Hematopoietic multipotent progenitor cell treated with erythropoietin and hydrocortisone succinate and interleukin-3 and kit ligand, for 15 days (in vitro differentiated cells): ENCODE results near the gene HK2.
A peak's percentile ranks its signal among the peaks of the same experiment; 100 is the strongest.
"Not testable (repeated sequence)": the region's sequence is repeated elsewhere in the genome, so short reads cannot be mapped to it uniquely, and the experiment has no call there.

ENCODE experiments used
- DNase-seq: peaks from one replicate; pipeline ENCODE4 v3.0.0-alpha.2; 2015; ENCODE audit warnings: low spot score

The HK2 gene

GRCh38 chr2:74833418-74834233, at the start of gene HK2:
HK2 (plus strand) TSS chr2:74834127; CDS start chr2:74834581, 454 bp downstream.
- peak; percentile 71 for DNase-seq

GRCh38 chr2:74789271-74789670, 44.7 kb upstream of the HK2 start:
- no peak for DNase-seq

- no peak for DNase-seq
Observed at GRCh38 chr2:74792282-74792681, 41.6 kb upstream of the HK2 start.

- DNase-seq: not testable (repeated sequence)
Observed at GRCh38 chr2:74794878-74795277, 39.0 kb upstream of the HK2 start.

GRCh38 chr2:74806355-74806839, 27.5 kb upstream of the HK2 start:
- DNase-seq: no peak

GRCh38 chr2:74806920-74807319, 27.0 kb upstream of the HK2 start:
- DNase-seq: no peak

- no peak for DNase-seq
Observed at GRCh38 chr2:74812787-74813590, 20.9 kb upstream of the HK2 start.

GRCh38 chr2:74814102-74814501, 19.8 kb upstream of the HK2 start:
- DNase-seq: no peak

- no peak for DNase-seq
Observed at GRCh38 chr2:74815941-74816340, 18.0 kb upstream of the HK2 start.

GRCh38 chr2:74816540-74817303, 17.2 kb upstream of the HK2 start:
- DNase-seq: no peak

- DNase-seq: no peak
Observed at GRCh38 chr2:74817304-74817675, 16.6 kb upstream of the HK2 start.

GRCh38 chr2:74819702-74820101, 14.2 kb upstream of the HK2 start:
- no peak for DNase-seq

GRCh38 chr2:74821177-74822126, 12.5 kb upstream of the HK2 start:
- no peak for DNase-seq

- DNase-seq: no peak
Observed at GRCh38 chr2:74822771-74823566, 11.0 kb upstream of the HK2 start.

- no peak for DNase-seq
Observed at GRCh38 chr2:74824679-74825078, 9.2 kb upstream of the HK2 start.

GRCh38 chr2:74828543-74828942, 5.4 kb upstream of the HK2 start:
- DNase-seq: no peak

GRCh38 chr2:74831693-74832530, 2.0 kb upstream of the HK2 start:
- no peak for DNase-seq

- DNase-seq: not testable (repeated sequence)
Observed at GRCh38 chr2:74834234-74834791, 386 bp downstream of the HK2 start.
